IPS-15b (cell line): ENCODE measurements around the gene RNASE8.
A peak's percentile ranks its signal among the peaks of the same experiment; 100 is the strongest.

ENCODE experiments used
- H3K27me3 ChIP-seq: one replicate; pipeline ENCODE4 v1.6.1; 2013; ENCODE audit warnings: low read length; ENCODE audit not compliant: control insufficient read depth, insufficient read depth
- H3K36me3 ChIP-seq: one replicate; pipeline ENCODE4 v1.6.1; 2013; ENCODE audit warnings: low read length; ENCODE audit not compliant: control insufficient read depth, insufficient read depth
- H3K4me1 ChIP-seq: one replicate; pipeline ENCODE4 v1.6.1; 2013; ENCODE audit warnings: mild to moderate bottlenecking, low read length; ENCODE audit not compliant: control insufficient read depth, insufficient read depth
- H3K4me3 ChIP-seq: one replicate; pipeline ENCODE4 v1.5.1; 2013; ENCODE audit warnings: low read depth, low read length
- H3K9ac ChIP-seq: one replicate; pipeline ENCODE4 v1.6.1; 2013; ENCODE audit warnings: low read depth, mild to moderate bottlenecking, low read length
- H3K9me3 ChIP-seq: one replicate; pipeline ENCODE4 v1.6.1; 2013; ENCODE audit warnings: mild to moderate bottlenecking, low read length; ENCODE audit not compliant: control insufficient read depth, insufficient read depth

RNASE8 gene

GRCh38 chr14:21071225-21072030 lies 13.8 kb downstream of the RNASE8 start:
- peaks cover 37% of the 10 kb centered on the region for H3K27me3 ChIP-seq
- H3K9me3 ChIP-seq, result no peaks in the 10 kb centered on the region
- H3K36me3 ChIP-seq, result peaks cover 11% of the 10 kb centered on the region
- peaks cover 8% of the 10 kb centered on the region for H3K4me1 ChIP-seq
- peak overlapping the region; percentile 84 for H3K4me3 ChIP-seq
- peak overlapping the region; percentile 71 for H3K9ac ChIP-seq

GRCh38 chr14:21072031-21072473 lies 14.4 kb downstream of the RNASE8 start:
- peaks cover 12% of the 10 kb centered on the region for H3K36me3 ChIP-seq
- H3K9me3 ChIP-seq, result no peaks in the 10 kb centered on the region
- peaks cover 8% of the 10 kb centered on the region for H3K4me1 ChIP-seq
- peak overlapping the region; percentile 24 for H3K9ac ChIP-seq
- H3K4me3 ChIP-seq, result peak overlapping the region; percentile 84
- H3K27me3 ChIP-seq, result peaks cover 34% of the 10 kb centered on the region

- Histone ChIP-seq H3K27me3 (peaks cover 26% of the 10 kb centered on the region), H3K36me3 (peaks cover 12% of the 10 kb centered on the region), H3K9me3 (no peaks in the 10 kb centered on the region), H3K9ac (no peak overlapping the region), H3K4me1 (peaks cover 8% of the 10 kb centered on the region), H3K4me3 (no peak overlapping the region)
These were observed 15.2 kb downstream of the RNASE8 start for GRCh38 chr14:21072781-21073339.

GRCh38 chr14:21073921-21074320 lies 16.3 kb downstream of the RNASE8 start:
- Histone ChIP-seq H3K27me3 (peaks cover 17% of the 10 kb centered on the region), H3K9me3 (no peaks in the 10 kb centered on the region), H3K36me3 (peaks cover 12% of the 10 kb centered on the region), H3K4me1 (peaks cover 8% of the 10 kb centered on the region), H3K4me3 (no peak overlapping the region), H3K9ac (no peak overlapping the region)

GRCh38 chr14:21074398-21075272 lies 17.0 kb downstream of the RNASE8 start:
- Histone ChIP-seq H3K36me3 (peaks cover 16% of the 10 kb centered on the region), H3K4me3 (no peak overlapping the region), H3K4me1 (peaks cover 8% of the 10 kb centered on the region), H3K9ac (no peak overlapping the region), H3K27me3 (peaks cover 17% of the 10 kb centered on the region), H3K9me3 (no peaks in the 10 kb centered on the region)

GRCh38 chr14:21075719-21076437 lies 18.3 kb downstream of the RNASE8 start:
- H3K36me3 ChIP-seq, result peaks cover 19% of the 10 kb centered on the region
- no peak overlapping the region for H3K4me3 ChIP-seq
- H3K4me1 ChIP-seq, result peaks cover 8% of the 10 kb centered on the region
- no peaks in the 10 kb centered on the region for H3K9me3 ChIP-seq
- H3K27me3 ChIP-seq, result peaks cover 17% of the 10 kb centered on the region
- no peak overlapping the region for H3K9ac ChIP-seq

GRCh38 chr14:21077672-21078071 lies 20.1 kb downstream of the RNASE8 start:
- Histone ChIP-seq H3K9me3 (no peaks in the 10 kb centered on the region), H3K9ac (no peak overlapping the region), H3K4me3 (no peak overlapping the region), H3K27me3 (peaks cover 7% of the 10 kb centered on the region), H3K4me1 (no peaks in the 10 kb centered on the region), H3K36me3 (peaks cover 24% of the 10 kb centered on the region)

GRCh38 chr14:21078287-21078686 lies 20.7 kb downstream of the RNASE8 start:
- no peaks in the 10 kb centered on the region for H3K9me3 ChIP-seq
- H3K36me3 ChIP-seq, result peaks cover 24% of the 10 kb centered on the region
- H3K9ac ChIP-seq, result no peak overlapping the region
- H3K4me1 ChIP-seq, result no peaks in the 10 kb centered on the region
- H3K27me3 ChIP-seq, result peaks cover 1% of the 10 kb centered on the region
- no peak overlapping the region for H3K4me3 ChIP-seq

- no peaks in the 10 kb centered on the region for H3K4me1 ChIP-seq
- H3K4me3 ChIP-seq, result no peak overlapping the region
- H3K27me3 ChIP-seq, result no peaks in the 10 kb centered on the region
- H3K36me3 ChIP-seq, result peaks cover 24% of the 10 kb centered on the region
- no peaks in the 10 kb centered on the region for H3K9me3 ChIP-seq
- H3K9ac ChIP-seq, result no peak overlapping the region
These were observed 21.1 kb downstream of the RNASE8 start for GRCh38 chr14:21078726-21079125.

GRCh38 chr14:21081521-21082142 lies 24.0 kb downstream of the RNASE8 start:
- Histone ChIP-seq H3K4me3 (no peak overlapping the region), H3K36me3 (peaks cover 19% of the 10 kb centered on the region), H3K4me1 (no peaks in the 10 kb centered on the region), H3K9ac (no peak overlapping the region), H3K9me3 (no peaks in the 10 kb centered on the region), H3K27me3 (no peaks in the 10 kb centered on the region)
